Measurements from ENCODE around the gene FRZB.

Gene FRZB

DNA sequence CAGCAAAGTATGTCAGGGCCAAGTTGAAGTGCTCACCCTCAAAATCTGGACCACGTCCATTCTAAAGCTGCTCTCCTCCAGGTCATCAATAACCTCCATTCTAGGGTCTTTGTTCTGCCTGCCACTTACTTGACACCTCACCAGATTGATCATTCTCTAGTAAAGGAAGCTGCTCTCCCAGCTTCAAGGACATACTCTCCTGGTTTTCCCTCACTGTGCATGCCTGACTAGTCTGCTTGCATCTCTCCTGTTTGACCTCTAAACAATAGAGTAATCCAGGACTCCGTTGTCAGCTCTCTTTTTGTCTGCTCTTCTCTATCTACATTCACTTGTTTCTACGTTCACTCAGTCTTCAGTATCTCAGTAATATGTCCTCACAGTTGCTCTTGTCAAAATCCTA, 59.1 kb downstream of the FRZB start:
- Histone ChIP-seq H3K9ac (ENCODE audit: low read length) (no peak overlapping the region), H4K20me1 (ENCODE audit: insufficient read depth, low read length) (no peaks in the 10 kb centered on the region), H3K79me2 (ENCODE audit: insufficient read depth, low read length) (no peaks in the 10 kb centered on the region), H3K4me1 (ENCODE audit: insufficient read depth, low read length, severe bottlenecking) (no peaks in the 10 kb centered on the region), H3F3A (ENCODE audit: insufficient read depth, low read length) (no peaks in the 10 kb centered on the region), H3K27ac (ENCODE audit: low read depth, low read length, poor library complexity, severe bottlenecking) (no peak overlapping the region), H3K27me3 (ENCODE audit: insufficient read depth, low read length) (no peaks in the 10 kb centered on the region), H3K9me3 (ENCODE audit: low read length) (no peaks in the 10 kb centered on the region), H3K4me3 (ENCODE audit: low read depth, low read length, poor library complexity, severe bottlenecking) (no peak overlapping the region), H2AFZ (ENCODE audit: low read length) (no peak overlapping the region), H3K36me3 (ENCODE audit: insufficient read depth, low read length) (no peaks in the 10 kb centered on the region), H3K4me2 (ENCODE audit: low read length) (no peak overlapping the region), H3K9me2 (ENCODE audit: low read depth, low read length) (no peaks in the 10 kb centered on the region)
- no peak for TF ChIP-seq EZH2 (IDR thresholded peaks at IDR 0.05; ENCODE audit: borderline replicate concordance, low read length)
- TF ChIP-seq, protein P1, sequence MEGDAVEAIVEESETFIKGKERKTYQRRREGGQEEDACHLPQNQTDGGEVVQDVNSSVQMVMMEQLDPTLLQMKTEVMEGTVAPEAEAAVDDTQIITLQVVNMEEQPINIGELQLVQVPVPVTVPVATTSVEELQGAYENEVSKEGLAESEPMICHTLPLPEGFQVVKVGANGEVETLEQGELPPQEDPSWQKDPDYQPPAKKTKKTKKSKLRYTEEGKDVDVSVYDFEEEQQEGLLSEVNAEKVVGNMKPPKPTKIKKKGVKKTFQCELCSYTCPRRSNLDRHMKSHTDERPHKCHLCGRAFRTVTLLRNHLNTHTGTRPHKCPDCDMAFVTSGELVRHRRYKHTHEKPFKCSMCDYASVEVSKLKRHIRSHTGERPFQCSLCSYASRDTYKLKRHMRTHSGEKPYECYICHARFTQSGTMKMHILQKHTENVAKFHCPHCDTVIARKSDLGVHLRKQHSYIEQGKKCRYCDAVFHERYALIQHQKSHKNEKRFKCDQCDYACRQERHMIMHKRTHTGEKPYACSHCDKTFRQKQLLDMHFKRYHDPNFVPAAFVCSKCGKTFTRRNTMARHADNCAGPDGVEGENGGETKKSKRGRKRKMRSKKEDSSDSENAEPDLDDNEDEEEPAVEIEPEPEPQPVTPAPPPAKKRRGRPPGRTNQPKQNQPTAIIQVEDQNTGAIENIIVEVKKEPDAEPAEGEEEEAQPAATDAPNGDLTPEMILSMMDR (IDR thresholded peaks at IDR 0.05; ENCODE audit: low read length) = no peak

DNA sequence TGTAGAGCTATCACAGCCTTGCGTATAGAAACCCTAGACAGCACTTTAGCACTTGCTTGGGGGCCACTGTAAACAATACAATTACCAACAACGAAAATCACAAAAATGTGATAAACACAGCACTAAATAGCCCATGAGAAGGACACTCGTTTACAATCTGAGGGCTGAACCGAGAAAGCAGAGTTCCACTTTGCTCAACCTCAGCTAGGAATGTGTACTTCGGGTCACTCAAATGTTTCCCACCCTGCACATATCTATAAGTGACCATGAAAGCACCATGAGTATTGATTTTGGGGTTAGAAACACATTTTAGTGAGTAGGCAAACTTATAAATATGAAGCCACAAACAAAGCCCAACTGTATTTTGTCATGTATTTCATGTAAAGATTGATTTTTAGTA, 62.3 kb downstream of the FRZB start:
- no peaks in the 10 kb centered on the region for H3F3A ChIP-seq (ENCODE audit: insufficient read depth, low read length)
- no peak overlapping the region for H3K9ac ChIP-seq (ENCODE audit: low read length)
- H3K27ac ChIP-seq (ENCODE audit: low read depth, low read length, poor library complexity, severe bottlenecking) = no peak overlapping the region
- H3K36me3 ChIP-seq (ENCODE audit: insufficient read depth, low read length) = no peaks in the 10 kb centered on the region
- no peaks in the 10 kb centered on the region for H3K9me2 ChIP-seq (ENCODE audit: low read depth, low read length)
- H2AFZ ChIP-seq (ENCODE audit: low read length) = no peak overlapping the region
- H3K79me2 ChIP-seq (ENCODE audit: insufficient read depth, low read length) = no peaks in the 10 kb centered on the region
- H3K9me3 ChIP-seq (ENCODE audit: low read length) = no peaks in the 10 kb centered on the region
- no peaks in the 10 kb centered on the region for H3K4me1 ChIP-seq (ENCODE audit: insufficient read depth, low read length, severe bottlenecking)
- H3K4me2 ChIP-seq (ENCODE audit: low read length) = no peak overlapping the region
- H3K27me3 ChIP-seq (ENCODE audit: insufficient read depth, low read length) = no peaks in the 10 kb centered on the region
- TF ChIP-seq, protein P1 (IDR thresholded peaks at IDR 0.05; ENCODE audit: low read length) = no peak
- no peak for TF ChIP-seq EZH2 (IDR thresholded peaks at IDR 0.05; ENCODE audit: borderline replicate concordance, low read length)
- no peaks in the 10 kb centered on the region for H4K20me1 ChIP-seq (ENCODE audit: insufficient read depth, low read length)
- no peak overlapping the region for H3K4me3 ChIP-seq (ENCODE audit: low read depth, low read length, poor library complexity, severe bottlenecking)

DNA sequence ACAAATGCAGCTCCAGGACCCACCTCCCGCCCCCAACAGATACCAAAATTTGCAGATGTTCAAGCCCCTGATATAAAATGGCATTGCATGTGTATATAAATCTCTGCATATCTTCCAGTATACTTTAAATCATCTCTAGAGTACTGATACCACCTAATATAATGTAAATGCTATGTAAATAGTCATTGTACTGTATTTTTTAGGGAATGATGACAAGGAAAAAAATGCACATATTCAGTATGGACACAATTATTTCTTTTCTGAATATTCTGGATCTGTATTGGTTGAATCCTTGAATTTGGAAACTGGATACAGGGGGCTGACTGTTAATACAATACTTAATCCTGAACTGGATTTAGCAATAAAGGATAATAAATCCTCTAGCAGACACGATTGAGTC, 67.7 kb downstream of the FRZB start:
- no peaks in the 10 kb centered on the region for H3K79me2 ChIP-seq (ENCODE audit: insufficient read depth, low read length)
- H3K27ac ChIP-seq (ENCODE audit: low read depth, low read length, poor library complexity, severe bottlenecking) = no peak overlapping the region
- no peaks in the 10 kb centered on the region for H4K20me1 ChIP-seq (ENCODE audit: insufficient read depth, low read length)
- H2AFZ ChIP-seq (ENCODE audit: low read length) = no peak overlapping the region
- H3K9ac ChIP-seq (ENCODE audit: low read length) = no peak overlapping the region
- no peak for TF ChIP-seq EZH2 (IDR thresholded peaks at IDR 0.05; ENCODE audit: borderline replicate concordance, low read length)
- no peak overlapping the region for H3K4me3 ChIP-seq (ENCODE audit: low read depth, low read length, poor library complexity, severe bottlenecking)
- no peaks in the 10 kb centered on the region for H3F3A ChIP-seq (ENCODE audit: insufficient read depth, low read length)
- no peaks in the 10 kb centered on the region for H3K4me1 ChIP-seq (ENCODE audit: insufficient read depth, low read length, severe bottlenecking)
- H3K36me3 ChIP-seq (ENCODE audit: insufficient read depth, low read length) = no peaks in the 10 kb centered on the region
- no peaks in the 10 kb centered on the region for H3K9me3 ChIP-seq (ENCODE audit: low read length)
- no peaks in the 10 kb centered on the region for H3K27me3 ChIP-seq (ENCODE audit: insufficient read depth, low read length)
- H3K4me2 ChIP-seq (ENCODE audit: low read length) = no peak overlapping the region
- H3K9me2 ChIP-seq (ENCODE audit: low read depth, low read length) = no peaks in the 10 kb centered on the region

DNA sequence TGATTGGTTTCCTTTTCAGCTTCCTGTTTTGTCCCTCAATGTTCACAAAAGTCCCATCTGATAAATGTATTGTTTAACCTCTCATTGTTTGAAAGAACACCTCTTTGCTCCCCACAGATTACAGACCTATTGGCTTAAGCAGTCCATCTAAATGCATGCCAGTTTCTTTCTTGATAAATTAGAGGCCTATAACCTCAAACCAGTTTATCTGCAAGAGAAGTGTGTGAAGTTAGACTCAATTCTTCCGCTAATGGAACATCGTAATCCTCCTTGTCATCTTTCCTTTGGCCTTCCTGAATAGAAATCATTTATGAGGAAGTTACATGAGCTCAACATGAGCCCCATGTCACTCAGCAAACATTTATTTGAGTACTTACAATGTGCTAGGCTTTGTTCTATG, 74.0 kb downstream of the FRZB start:
- H3K27me3 ChIP-seq (ENCODE audit: insufficient read depth, low read length) = no peaks in the 10 kb centered on the region
- TF ChIP-seq, protein P1 (IDR thresholded peaks at IDR 0.05; ENCODE audit: low read length) = no peak
- TF ChIP-seq EZH2 (IDR thresholded peaks at IDR 0.05; ENCODE audit: borderline replicate concordance, low read length) = no peak
- H3K4me2 ChIP-seq (ENCODE audit: low read length) = no peak overlapping the region
- no peak overlapping the region for H3K27ac ChIP-seq (ENCODE audit: low read depth, low read length, poor library complexity, severe bottlenecking)
- H3K36me3 ChIP-seq (ENCODE audit: insufficient read depth, low read length) = no peaks in the 10 kb centered on the region
- no peaks in the 10 kb centered on the region for H3K4me1 ChIP-seq (ENCODE audit: insufficient read depth, low read length, severe bottlenecking)
- H3K9me3 ChIP-seq (ENCODE audit: low read length) = no peaks in the 10 kb centered on the region
- H4K20me1 ChIP-seq (ENCODE audit: insufficient read depth, low read length) = no peaks in the 10 kb centered on the region
- H3K4me3 ChIP-seq (ENCODE audit: low read depth, low read length, poor library complexity, severe bottlenecking) = no peak overlapping the region
- H3K9ac ChIP-seq (ENCODE audit: low read length) = no peak overlapping the region
- H3F3A ChIP-seq (ENCODE audit: insufficient read depth, low read length) = no peaks in the 10 kb centered on the region
- H2AFZ ChIP-seq (ENCODE audit: low read length) = no peak overlapping the region
- H3K79me2 ChIP-seq (ENCODE audit: insufficient read depth, low read length) = no peaks in the 10 kb centered on the region
- H3K9me2 ChIP-seq (ENCODE audit: low read depth, low read length) = no peaks in the 10 kb centered on the region

Measured in OCI-LY1 (cell line).